Ishikawa (cell line): ENCODE measurements around the gene CBFA2T2.

Experiments used
- EP300 ChIP-seq: IDR thresholded peaks from 2 replicates; pipeline ENCODE4 v1.6.1; 2012; ENCODE audit warnings: borderline replicate concordance
- RAD21 ChIP-seq: IDR thresholded peaks from 2 replicates; pipeline ENCODE4 v1.6.1; 2012; ENCODE audit warnings: low read depth
- REST ChIP-seq: IDR thresholded peaks from 2 replicates; pipeline ENCODE4 v1.6.1; 2012; ENCODE audit warnings: low read depth, mild to moderate bottlenecking
- TCF12 ChIP-seq: IDR thresholded peaks from 2 replicates; pipeline ENCODE4 v1.6.1; 2012; ENCODE audit warnings: low read depth
- TEAD4 ChIP-seq: IDR thresholded peaks from 2 replicates; pipeline ENCODE4 v1.6.1; 2012
- YY1 ChIP-seq: IDR thresholded peaks from 2 replicates; pipeline ENCODE4 v1.6.1; 2012; ENCODE audit warnings: low read depth
- ZBTB7A ChIP-seq: IDR thresholded peaks from 2 replicates; pipeline ENCODE4 v1.6.1; 2012; ENCODE audit warnings: low read depth
- TF ChIP-seq, protein P1 (sequence below): IDR thresholded peaks from 2 replicates; pipeline ENCODE4 v1.6.1; 2012

DNA sequence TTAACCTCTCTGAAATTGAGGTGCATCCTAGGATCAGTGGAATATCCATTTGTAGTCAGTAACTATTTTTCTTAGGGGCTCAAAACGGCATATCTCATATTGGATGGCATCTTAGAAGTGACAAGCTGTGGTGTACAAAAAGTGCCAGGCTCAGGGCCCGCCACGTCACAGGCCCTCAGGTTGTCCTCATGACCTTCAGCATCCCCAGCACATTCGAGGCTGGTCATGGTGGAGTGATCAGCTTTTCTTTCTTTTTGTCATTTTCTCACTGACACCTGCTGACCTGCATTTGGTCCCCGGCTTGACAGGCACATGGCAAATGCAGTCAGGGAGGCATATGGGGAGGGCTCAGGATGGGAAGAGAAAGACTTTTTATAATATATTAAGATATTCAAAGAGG is 203.4 kb downstream of the CBFA2T2 start:
- TF ChIP-seq EP300 (no peak), RAD21 (no peak), REST (no peak), YY1 (no peak), TEAD4 (no peak), ZBTB7A (no peak), TCF12 (no peak)
- TF ChIP-seq, protein P1, sequence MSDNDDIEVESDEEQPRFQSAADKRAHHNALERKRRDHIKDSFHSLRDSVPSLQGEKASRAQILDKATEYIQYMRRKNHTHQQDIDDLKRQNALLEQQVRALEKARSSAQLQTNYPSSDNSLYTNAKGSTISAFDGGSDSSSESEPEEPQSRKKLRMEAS: no peak; the same call in 1 of the 2 replicates
